Activated CD4-positive, alpha-beta memory T cell treated with anti-CD3 and anti-CD28 coated beads, Interleukin-2, amount 10 ng/mL, durations not matched to agents 7 days and 5 days (primary cell): ENCODE results near the gene ETF1. TPM values are rescaled to one million over a fixed set of nuclear protein-coding genes. Genes with fewer than 3 reads are reported as not detected.
A peak's percentile ranks its signal among the peaks of the same experiment; 100 is the strongest.

Experiments
- CTCF ChIA-PET: fragments of 350-600 bp; sonication (Branson Sonifier 250); formaldehyde crosslinking; loops from one replicate; lab custom pipeline; 2021; ENCODE audit warnings: antibody characterized with exemption, inconsistent platforms; lab: Charles Lee
- POLR2A ChIA-PET: fragments of 350-600 bp; sonication (Branson Sonifier 250); formaldehyde crosslinking; loops from one replicate; lab custom pipeline; 2021; ENCODE audit warnings: antibody characterized with exemption; lab: Charles Lee
- DNase-seq: peaks from one replicate; pipeline ENCODE4 v3.0.0-alpha.2; 2020
- H3K27ac Mint-ChIP-seq: one replicate; pipeline ENCODE4 v1.8.0; 2021; ENCODE audit warnings: mild to moderate bottlenecking, mixed read lengths
- H3K27me3 Mint-ChIP-seq: one replicate; pipeline ENCODE4 v1.8.0; 2021; ENCODE audit warnings: mixed read lengths
- H3K36me3 Mint-ChIP-seq: one replicate; pipeline ENCODE4 v1.8.0; 2021; ENCODE audit warnings: low read depth, mixed read lengths
- H3K4me1 Mint-ChIP-seq: one replicate; pipeline ENCODE4 v1.8.0; 2021; ENCODE audit warnings: mixed read lengths
- H3K4me3 Mint-ChIP-seq: one replicate; pipeline ENCODE4 v1.8.0; 2021; ENCODE audit warnings: mild to moderate bottlenecking, mixed read lengths
- H3K9me3 Mint-ChIP-seq: one replicate; pipeline ENCODE4 v1.8.0; 2021; ENCODE audit warnings: mixed read lengths
- total RNA-seq, 2 experiments: library from RNA; stranded (reverse); gene quantifications; one replicate each; pipeline ENCODE4 v1.2.3, GENCODE V29; 2021

The ETF1 gene
- total RNA-seq, 2 experiments from 2014 or later, result 77.5 to 81.7 TPM

- Mint-ChIP-seq H3K36me3 (peaks cover 13% of the 10 kb centered on the region), H3K4me1 (peaks cover 17% of the 10 kb centered on the region), H3K27ac (no peak overlapping the region), H3K9me3 (no peaks in the 10 kb centered on the region), H3K4me3 (no peak overlapping the region), H3K27me3 (peaks cover 33% of the 10 kb centered on the region)
- POLR2A ChIA-PET, result no interaction called here
- no peak for DNase-seq
- CTCF ChIA-PET, result interaction anchor here (1.4 kb wide), 1 partner anchor 21 kb away, joined by 5 read pairs; no protein-coding TSS in a partner anchor
Observed at GRCh38 chr5:138470322-138471051, 72.5 kb downstream of the ETF1 start.

- H3K27ac Mint-ChIP-seq, result no peak overlapping the region
- peaks cover 13% of the 10 kb centered on the region for H3K36me3 Mint-ChIP-seq
- H3K4me1 Mint-ChIP-seq, result peaks cover 17% of the 10 kb centered on the region
- ChIA-PET POLR2A (no interaction called here), CTCF (interaction anchor here (1.4 kb wide), 1 partner anchor 20 kb away, joined by 5 read pairs; no protein-coding TSS in a partner anchor)
- H3K27me3 Mint-ChIP-seq, result peaks cover 29% of the 10 kb centered on the region
- no peaks in the 10 kb centered on the region for H3K9me3 Mint-ChIP-seq
- peak; percentile 24 for DNase-seq
- H3K4me3 Mint-ChIP-seq, result no peak overlapping the region
Observed at GRCh38 chr5:138469540-138470321, 73.3 kb downstream of the ETF1 start.

GRCh38 chr5:138468966-138469539 is 74.0 kb downstream of the ETF1 start:
- Mint-ChIP-seq H3K4me1 (peaks cover 17% of the 10 kb centered on the region), H3K27ac (no peak overlapping the region), H3K27me3 (peaks cover 27% of the 10 kb centered on the region), H3K4me3 (no peak overlapping the region), H3K36me3 (peaks cover 13% of the 10 kb centered on the region), H3K9me3 (no peaks in the 10 kb centered on the region)
- POLR2A ChIA-PET, result no interaction called here
- CTCF ChIA-PET, result interaction anchor here (1.4 kb wide), 1 partner anchor 19 kb away, joined by 5 read pairs; no protein-coding TSS in a partner anchor
- DNase-seq, result no peak

- ChIA-PET POLR2A (no interaction called here), CTCF (no interaction called here)
- H3K4me1 Mint-ChIP-seq, result peaks cover 19% of the 10 kb centered on the region
- H3K9me3 Mint-ChIP-seq, result no peaks in the 10 kb centered on the region
- no peak for DNase-seq
- H3K27ac Mint-ChIP-seq, result no peak overlapping the region
- peaks cover 13% of the 10 kb centered on the region for H3K36me3 Mint-ChIP-seq
- H3K4me3 Mint-ChIP-seq, result peak overlapping the region; percentile 9
- H3K27me3 Mint-ChIP-seq, result peaks cover 24% of the 10 kb centered on the region
Observed at GRCh38 chr5:138468133-138468965, 74.7 kb downstream of the ETF1 start.

GRCh38 chr5:138467711-138468132 is 75.3 kb downstream of the ETF1 start:
- CTCF ChIA-PET, result no interaction called here
- Mint-ChIP-seq H3K4me3 (peak overlapping the region; percentile 83), H3K9me3 (no peaks in the 10 kb centered on the region), H3K36me3 (peaks cover 13% of the 10 kb centered on the region), H3K27ac (no peak overlapping the region), H3K27me3 (peaks cover 24% of the 10 kb centered on the region), H3K4me1 (peaks cover 20% of the 10 kb centered on the region)
- POLR2A ChIA-PET, result interaction anchor here (3.9 kb wide), 1 partner anchor 75 kb away, joined by 57 read pairs; the partner anchor contains the start of gene ETF1
- peak; percentile 30 for DNase-seq

- Mint-ChIP-seq H3K27me3 (peaks cover 22% of the 10 kb centered on the region), H3K36me3 (peaks cover 13% of the 10 kb centered on the region), H3K4me1 (peaks cover 20% of the 10 kb centered on the region), H3K4me3 (peak overlapping the region; percentile 83), H3K27ac (no peak overlapping the region), H3K9me3 (no peaks in the 10 kb centered on the region)
- CTCF ChIA-PET, result interaction anchor here (1.2 to 6.2 kb wide), 4 partner anchors 9 to 116 kb away, joined by 3 to 46 read pairs (median 10); partner anchors contain the start of gene KDM3B
- POLR2A ChIA-PET, result interaction anchor here (0.8 to 3.9 kb wide), 3 partner anchors 76 to 288 kb away, joined by 3 to 57 read pairs (median 17); partner anchors contain the start of genes BRD8, ETF1, HSPA9 and KIF20A
- peak; percentile 41 for DNase-seq
Observed at GRCh38 chr5:138466900-138467710, 75.9 kb downstream of the ETF1 start.

GRCh38 chr5:138466125-138466899 is 76.7 kb downstream of the ETF1 start:
- POLR2A ChIA-PET, result interaction anchor here (0.8 to 3.9 kb wide), 16 partner anchors 9 to 713 kb away, joined by 3 to 57 read pairs (median 10); partner anchors contain the start of genes BRD8, CDC25C, ETF1 and FAM53C
- no peak overlapping the region for H3K27ac Mint-ChIP-seq

GRCh38 chr5:138465261-138466124 is 77.5 kb downstream of the ETF1 start, which contains the start of gene EGR1:
EGR1 (plus strand) TSS chr5:138465479; CDS start chr5:138465762, 283 bp downstream.
- peaks cover 13% of the 10 kb centered on the region for H3K36me3 Mint-ChIP-seq
- peak; percentile 96 for DNase-seq
- peak within 1 kb of the TSS; percentile 83 for H3K4me3 Mint-ChIP-seq
- ChIA-PET POLR2A (interaction anchor here (0.6 to 3.9 kb wide), 26 partner anchors 8 to 810 kb away, joined by 3 to 57 read pairs (median 6); partner anchors contain the start of genes BRD8, CDC23, CDC25C and ETF1), CTCF (interaction anchor here (0.7 to 6.2 kb wide), 25 partner anchors 10 to 1936 kb away, joined by 3 to 46 read pairs (median 6); partner anchors contain the start of genes CDC23, CDC25C, ETF1 and HSPA9)
- H3K4me1 Mint-ChIP-seq, result peaks cover 27% of the 10 kb centered on the region
- peak within 1 kb of the TSS; percentile 91 for H3K27ac Mint-ChIP-seq
- H3K9me3 Mint-ChIP-seq, result no peaks in the 10 kb centered on the region
- H3K27me3 Mint-ChIP-seq, result peaks cover 21% of the 10 kb centered on the region

More at GRCh38 chr5:138466125-138466899, 76.7 kb downstream of the ETF1 start:
- Mint-ChIP-seq H3K9me3 (no peaks in the 10 kb centered on the region), H3K4me1 (peaks cover 21% of the 10 kb centered on the region), H3K36me3 (peaks cover 13% of the 10 kb centered on the region), H3K4me3 (peak overlapping the region; percentile 83), H3K27me3 (peaks cover 21% of the 10 kb centered on the region)
- no peak for DNase-seq
- CTCF ChIA-PET, result interaction anchor here (0.7 to 6.2 kb wide), 8 partner anchors 10 to 1935 kb away, joined by 3 to 46 read pairs (median 4); partner anchors contain the start of genes ETF1 and KDM3B

- CTCF ChIA-PET, result interaction anchor here (0.7 to 6.2 kb wide), 27 partner anchors 9 to 287 kb away, joined by 3 to 46 read pairs (median 6); partner anchors contain the start of genes CDC23, CDC25C, ETF1 and HSPA9
- H3K36me3 Mint-ChIP-seq, result peaks cover 13% of the 10 kb centered on the region
- peak; percentile 97 for DNase-seq
- H3K27ac Mint-ChIP-seq, result peak overlapping the region; percentile 91
- H3K27me3 Mint-ChIP-seq, result peaks cover 21% of the 10 kb centered on the region
- POLR2A ChIA-PET, result interaction anchor here (0.6 to 3.9 kb wide), 30 partner anchors 8 to 829 kb away, joined by 3 to 57 read pairs (median 6); partner anchors contain the start of genes BRD8, CDC23, CDC25C and ETF1
- H3K4me3 Mint-ChIP-seq, result peak overlapping the region; percentile 83
- H3K4me1 Mint-ChIP-seq, result peaks cover 32% of the 10 kb centered on the region
- no peaks in the 10 kb centered on the region for H3K9me3 Mint-ChIP-seq
Observed at GRCh38 chr5:138464388-138465260, 78.4 kb downstream of the ETF1 start.
